Vagina (tissue), 2 donors: ENCODE measurements around the gene C15orf40.

Experiments used
- POLR2A ChIP-seq, 2 donors: fragments of 450-650 bp; IDR thresholded peaks; one replicate each; pipeline ENCODE4 v1.6.1; 2017; ENCODE audit warnings: antibody characterized with exemption in 2 of 2, mild to moderate bottlenecking in 2 of 2, moderate library complexity in 2 of 2
- POLR2AphosphoS5 ChIP-seq, 2 donors: sonication (generic); formaldehyde crosslinking; IDR thresholded peaks; one replicate each; pipeline ENCODE4 v1.9.0; 2017; ENCODE audit warnings: antibody characterized with exemption in 2 of 2, mild to moderate bottlenecking in 2 of 2, low read depth in 1 of 2; ENCODE audit not compliant: insufficient read depth in 1 of 2
- TF ChIP-seq, protein P1 (sequence below), 3 experiments: fragments of 450-650 bp in 2 of 3; fragments of 200-600 bp in 1 of 3; sonication (generic) in 1 of 3; IDR thresholded peaks; one replicate each; pipeline ENCODE4 v1.5.1; 2017 to 2019; ENCODE audit warnings: antibody characterized with exemption in 3 of 3, mild to moderate bottlenecking in 2 of 3, moderate library complexity in 2 of 3

- TF ChIP-seq POLR2AphosphoS5 (IDR thresholded peaks at IDR 0.05; ENCODE audit: insufficient read depth in 1 of 2, low read depth in 1 of 2) (no peak), POLR2A (IDR thresholded peaks at IDR 0.05) (no peak)
- TF ChIP-seq, protein P1, sequence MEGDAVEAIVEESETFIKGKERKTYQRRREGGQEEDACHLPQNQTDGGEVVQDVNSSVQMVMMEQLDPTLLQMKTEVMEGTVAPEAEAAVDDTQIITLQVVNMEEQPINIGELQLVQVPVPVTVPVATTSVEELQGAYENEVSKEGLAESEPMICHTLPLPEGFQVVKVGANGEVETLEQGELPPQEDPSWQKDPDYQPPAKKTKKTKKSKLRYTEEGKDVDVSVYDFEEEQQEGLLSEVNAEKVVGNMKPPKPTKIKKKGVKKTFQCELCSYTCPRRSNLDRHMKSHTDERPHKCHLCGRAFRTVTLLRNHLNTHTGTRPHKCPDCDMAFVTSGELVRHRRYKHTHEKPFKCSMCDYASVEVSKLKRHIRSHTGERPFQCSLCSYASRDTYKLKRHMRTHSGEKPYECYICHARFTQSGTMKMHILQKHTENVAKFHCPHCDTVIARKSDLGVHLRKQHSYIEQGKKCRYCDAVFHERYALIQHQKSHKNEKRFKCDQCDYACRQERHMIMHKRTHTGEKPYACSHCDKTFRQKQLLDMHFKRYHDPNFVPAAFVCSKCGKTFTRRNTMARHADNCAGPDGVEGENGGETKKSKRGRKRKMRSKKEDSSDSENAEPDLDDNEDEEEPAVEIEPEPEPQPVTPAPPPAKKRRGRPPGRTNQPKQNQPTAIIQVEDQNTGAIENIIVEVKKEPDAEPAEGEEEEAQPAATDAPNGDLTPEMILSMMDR (IDR thresholded peaks at IDR 0.05), result no peak
These were observed 16.4 kb downstream of the C15orf40 start for GRCh38 chr15:82995076-82995475.
